ENCODE results near the gene ASB16. TPM values are rescaled to one million over a fixed set of nuclear protein-coding genes. Genes with fewer than 3 reads are reported as not detected.
A peak's percentile ranks its signal among the peaks of the same experiment; 100 is the strongest.

ASB16 gene
- polyA plus RNA-seq, 1 donor from 2014 or later, result not detected

GRCh38 chr17:44197107-44197506 lies 26.6 kb downstream of the ASB16 start:
- Histone ChIP-seq H3K4me2 (ENCODE audit: low read length) (no peak overlapping the region), H3K9ac (ENCODE audit: low read length) (peak overlapping the region; percentile 94)

GRCh38 chr17:44197980-44198720 lies 27.6 kb downstream of the ASB16 start:
- Histone ChIP-seq H3K9me2 (ENCODE audit: insufficient read depth, low read length) (no peaks in the 10 kb centered on the region), H2AFZ (ENCODE audit: low read depth, low read length) (peak overlapping the region; percentile 14), H3F3A (ENCODE audit: insufficient read depth, low read length, poor library complexity, severe bottlenecking) (no peaks in the 10 kb centered on the region), H3K9me3 (ENCODE audit: low read length) (no peaks in the 10 kb centered on the region), H3K36me3 (ENCODE audit: insufficient read depth, low read length) (peaks cover 10% of the 10 kb centered on the region), H3K79me2 (replicated peaks; ENCODE audit: insufficient read depth, low read length) (peaks cover 24% of the 10 kb centered on the region), H3K4me2 (ENCODE audit: low read length) (peak overlapping the region; percentile 77), H3K9ac (ENCODE audit: low read length) (peak overlapping the region; percentile 94), H3K27ac (ENCODE audit: low read length) (peak overlapping the region; percentile 92), H3K27me3 (ENCODE audit: insufficient read depth, low read depth, low read length) (no peaks in the 10 kb centered on the region), H3K4me3 (ENCODE audit: low read length) (peak overlapping the region; percentile 91), H4K20me1 (ENCODE audit: insufficient read depth) (no peaks in the 10 kb centered on the region)
- TF ChIP-seq MXI1 (conservative IDR thresholded peaks at IDR 0.05; ENCODE audit: poor library complexity, severe bottlenecking), result no peak
- TF ChIP-seq CTCF (IDR thresholded peaks at IDR 0.05; ENCODE audit: poor library complexity, severe bottlenecking), result no peak
- peak; percentile 37 for TF ChIP-seq SMC3 (conservative IDR thresholded peaks at IDR 0.05; ENCODE audit: poor library complexity)
- peak; percentile 41 for TF ChIP-seq RAD21 (conservative IDR thresholded peaks at IDR 0.05)

More at GRCh38 chr17:44197107-44197506, 26.6 kb downstream of the ASB16 start:
- H3K79me2 ChIP-seq (replicated peaks; ENCODE audit: insufficient read depth, low read length), result peaks cover 24% of the 10 kb centered on the region
- H3K27me3 ChIP-seq (ENCODE audit: insufficient read depth, low read depth, low read length), result no peaks in the 10 kb centered on the region
- H3K4me3 ChIP-seq (ENCODE audit: low read length), result peak overlapping the region; percentile 91
- TF ChIP-seq RAD21 (conservative IDR thresholded peaks at IDR 0.05) (no peak), TAF1 (IDR thresholded peaks at IDR 0.05; ENCODE audit: low read depth) (no peak), CTCF (IDR thresholded peaks at IDR 0.05; ENCODE audit: poor library complexity, severe bottlenecking) (no peak), POLR2AphosphoS5 (IDR thresholded peaks at IDR 0.05) (no peak), EP300 (conservative IDR thresholded peaks at IDR 0.05; ENCODE audit: poor library complexity, severe bottlenecking) (no peak), MXI1 (conservative IDR thresholded peaks at IDR 0.05; ENCODE audit: poor library complexity, severe bottlenecking) (no peak), EZH2 (IDR thresholded peaks at IDR 0.05; ENCODE audit: borderline replicate concordance, insufficient read depth, low read length, poor library complexity, severe bottlenecking) (no peak), REST (IDR thresholded peaks at IDR 0.05; ENCODE audit: borderline replicate concordance) (no peak), SMC3 (conservative IDR thresholded peaks at IDR 0.05; ENCODE audit: poor library complexity) (no peak)
- H4K20me1 ChIP-seq (ENCODE audit: insufficient read depth), result no peaks in the 10 kb centered on the region
- no peak overlapping the region for H2AFZ ChIP-seq (ENCODE audit: low read depth, low read length)
- H3K36me3 ChIP-seq (ENCODE audit: insufficient read depth, low read length), result peaks cover 10% of the 10 kb centered on the region
- H3F3A ChIP-seq (ENCODE audit: insufficient read depth, low read length, poor library complexity, severe bottlenecking), result no peaks in the 10 kb centered on the region
- no peaks in the 10 kb centered on the region for H3K9me3 ChIP-seq (ENCODE audit: low read length)
- no peaks in the 10 kb centered on the region for H3K9me2 ChIP-seq (ENCODE audit: insufficient read depth, low read length)
- no peak overlapping the region for H3K27ac ChIP-seq (ENCODE audit: low read length)
